ENCODE data around the gene SMU1.

The SMU1 gene

DNA sequence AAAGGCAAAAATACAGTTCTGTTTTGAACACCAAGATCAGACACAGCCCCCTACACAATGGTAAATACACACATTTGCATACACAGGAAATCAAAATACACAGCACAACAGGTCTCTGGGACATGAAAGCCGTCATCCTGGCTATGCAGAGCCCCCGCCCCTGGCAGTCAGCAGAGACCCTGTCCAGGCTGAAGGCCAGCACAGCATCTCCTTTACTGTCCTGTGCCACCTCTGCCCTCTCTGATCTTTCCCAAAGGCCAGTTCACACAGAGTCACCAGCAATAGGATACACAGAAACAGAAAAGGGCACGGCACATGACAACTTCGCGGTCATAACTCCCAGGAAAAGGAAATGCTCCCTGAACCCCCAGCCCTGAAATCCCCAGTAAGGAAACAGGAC is 34.2 kb upstream of the SMU1 start:
- TF ChIP-seq, protein P1, sequence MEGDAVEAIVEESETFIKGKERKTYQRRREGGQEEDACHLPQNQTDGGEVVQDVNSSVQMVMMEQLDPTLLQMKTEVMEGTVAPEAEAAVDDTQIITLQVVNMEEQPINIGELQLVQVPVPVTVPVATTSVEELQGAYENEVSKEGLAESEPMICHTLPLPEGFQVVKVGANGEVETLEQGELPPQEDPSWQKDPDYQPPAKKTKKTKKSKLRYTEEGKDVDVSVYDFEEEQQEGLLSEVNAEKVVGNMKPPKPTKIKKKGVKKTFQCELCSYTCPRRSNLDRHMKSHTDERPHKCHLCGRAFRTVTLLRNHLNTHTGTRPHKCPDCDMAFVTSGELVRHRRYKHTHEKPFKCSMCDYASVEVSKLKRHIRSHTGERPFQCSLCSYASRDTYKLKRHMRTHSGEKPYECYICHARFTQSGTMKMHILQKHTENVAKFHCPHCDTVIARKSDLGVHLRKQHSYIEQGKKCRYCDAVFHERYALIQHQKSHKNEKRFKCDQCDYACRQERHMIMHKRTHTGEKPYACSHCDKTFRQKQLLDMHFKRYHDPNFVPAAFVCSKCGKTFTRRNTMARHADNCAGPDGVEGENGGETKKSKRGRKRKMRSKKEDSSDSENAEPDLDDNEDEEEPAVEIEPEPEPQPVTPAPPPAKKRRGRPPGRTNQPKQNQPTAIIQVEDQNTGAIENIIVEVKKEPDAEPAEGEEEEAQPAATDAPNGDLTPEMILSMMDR (IDR thresholded peaks at IDR 0.05) = no peak
- no peak for TF ChIP-seq ZFX (IDR thresholded peaks at IDR 0.05; ENCODE audit: borderline replicate concordance)
- H3K27ac ChIP-seq = no peak overlapping the region

DNA sequence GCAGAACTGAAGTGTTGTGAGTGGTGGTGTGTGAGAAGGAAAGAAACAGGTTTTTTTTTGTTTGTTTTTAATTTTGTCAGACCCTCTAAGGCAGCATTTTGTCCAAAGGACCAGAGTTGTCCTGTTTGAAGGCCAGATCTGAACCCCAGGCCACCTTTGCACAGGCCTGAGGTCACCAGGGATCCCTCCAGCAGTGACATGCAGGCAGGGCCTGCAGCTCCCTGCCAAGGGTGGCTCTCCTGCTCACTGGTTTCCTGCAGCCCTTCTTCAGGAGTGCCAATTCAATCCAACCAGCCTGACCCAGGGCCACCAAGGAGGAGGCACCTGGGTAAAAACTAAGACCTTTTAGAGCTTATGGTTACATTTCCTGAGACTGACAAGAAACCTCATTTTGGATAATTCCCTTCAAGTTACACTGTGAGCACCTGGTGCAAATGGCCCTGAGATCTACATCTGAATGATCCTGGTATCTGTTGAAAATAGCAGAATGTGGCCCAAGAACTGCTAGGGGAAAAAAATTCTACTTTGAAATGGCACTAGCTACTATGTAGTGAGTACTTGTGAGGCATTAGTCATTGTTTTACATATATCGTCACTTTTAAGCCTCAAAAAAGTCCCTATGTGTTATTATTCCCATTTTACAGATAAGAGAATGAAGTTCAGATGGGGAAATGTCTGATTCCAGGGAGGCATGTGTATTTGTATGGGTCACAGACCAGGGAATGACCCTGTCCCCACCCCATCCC is 33.5 kb upstream of the SMU1 start:
- TF ChIP-seq, protein P1 (IDR thresholded peaks at IDR 0.05) = no peak
- no peak for TF ChIP-seq ZFX (IDR thresholded peaks at IDR 0.05; ENCODE audit: borderline replicate concordance)
- H3K27ac ChIP-seq = no peak overlapping the region

DNA sequence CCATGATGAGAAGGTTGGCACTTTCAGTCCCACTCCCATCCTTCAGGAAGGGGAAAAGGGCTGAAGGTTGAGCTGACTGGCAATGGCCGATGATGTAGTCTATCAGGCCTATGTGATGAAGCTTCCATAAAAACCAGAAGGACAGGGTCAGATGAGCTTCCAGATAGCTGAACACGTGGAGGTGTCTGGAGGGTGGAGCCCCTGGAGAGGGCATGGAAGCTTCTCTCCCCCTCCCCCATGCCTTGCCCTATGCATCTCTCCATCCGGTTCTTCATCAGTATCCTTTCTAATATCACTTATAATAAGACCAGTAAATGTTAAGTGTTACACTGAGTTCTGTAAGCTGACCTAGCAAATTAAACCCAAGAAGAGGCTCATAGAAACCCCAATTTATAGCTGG is 32.6 kb upstream of the SMU1 start:
- no peak overlapping the region for H3K27ac ChIP-seq

DNA sequence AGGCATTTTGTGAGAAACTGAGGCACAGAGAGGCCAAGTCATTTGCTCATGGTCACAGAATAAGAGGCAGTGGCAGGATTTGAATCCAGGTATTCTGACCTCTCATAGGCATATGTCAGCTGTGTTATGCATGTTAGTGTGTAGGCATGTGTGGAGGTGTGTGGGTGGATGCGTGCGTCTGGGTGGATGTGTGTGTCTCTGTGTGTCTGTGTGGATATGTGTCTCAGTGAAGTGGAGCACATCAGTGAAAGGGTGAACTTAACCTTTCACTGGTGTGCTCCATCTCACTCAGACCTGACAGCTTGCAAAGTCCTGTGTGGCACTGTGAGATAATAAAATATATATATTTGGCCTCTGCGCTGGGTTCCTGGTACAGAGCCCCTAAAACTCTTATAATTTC is 32.0 kb upstream of the SMU1 start:
- TF ChIP-seq ZFX (IDR thresholded peaks at IDR 0.05; ENCODE audit: borderline replicate concordance) = no peak
- TF ChIP-seq, protein P1 (IDR thresholded peaks at IDR 0.05) = no peak
- no peak overlapping the region for H3K27ac ChIP-seq

More for the DNA sequence above, 32.6 kb upstream of the SMU1 start:
- TF ChIP-seq ZFX (IDR thresholded peaks at IDR 0.05; ENCODE audit: borderline replicate concordance) = no peak

DNA sequence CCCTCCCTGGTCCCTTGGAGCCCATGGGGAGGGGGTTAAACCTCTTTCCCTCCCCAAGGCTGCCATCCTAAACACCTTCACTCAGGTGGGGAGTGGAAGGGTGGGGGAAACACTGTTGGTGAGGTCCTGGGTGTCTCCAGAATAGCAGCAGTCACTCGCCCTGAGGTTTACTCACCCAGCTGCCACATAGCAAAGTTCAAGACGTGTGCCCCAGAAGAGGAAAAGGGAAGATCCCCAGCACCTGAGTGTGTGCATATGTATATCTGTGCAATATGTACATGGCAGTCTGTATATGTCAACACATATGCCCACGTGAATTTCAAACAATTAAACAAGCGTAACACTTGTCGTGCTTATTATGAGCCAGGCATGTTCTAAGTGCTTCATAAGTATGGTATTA is 31.3 kb upstream of the SMU1 start:
- H3K27ac ChIP-seq = no peak overlapping the region
- TF ChIP-seq, protein P1 (IDR thresholded peaks at IDR 0.05) = no peak
- no peak for TF ChIP-seq ZFX (IDR thresholded peaks at IDR 0.05; ENCODE audit: borderline replicate concordance)

DNA sequence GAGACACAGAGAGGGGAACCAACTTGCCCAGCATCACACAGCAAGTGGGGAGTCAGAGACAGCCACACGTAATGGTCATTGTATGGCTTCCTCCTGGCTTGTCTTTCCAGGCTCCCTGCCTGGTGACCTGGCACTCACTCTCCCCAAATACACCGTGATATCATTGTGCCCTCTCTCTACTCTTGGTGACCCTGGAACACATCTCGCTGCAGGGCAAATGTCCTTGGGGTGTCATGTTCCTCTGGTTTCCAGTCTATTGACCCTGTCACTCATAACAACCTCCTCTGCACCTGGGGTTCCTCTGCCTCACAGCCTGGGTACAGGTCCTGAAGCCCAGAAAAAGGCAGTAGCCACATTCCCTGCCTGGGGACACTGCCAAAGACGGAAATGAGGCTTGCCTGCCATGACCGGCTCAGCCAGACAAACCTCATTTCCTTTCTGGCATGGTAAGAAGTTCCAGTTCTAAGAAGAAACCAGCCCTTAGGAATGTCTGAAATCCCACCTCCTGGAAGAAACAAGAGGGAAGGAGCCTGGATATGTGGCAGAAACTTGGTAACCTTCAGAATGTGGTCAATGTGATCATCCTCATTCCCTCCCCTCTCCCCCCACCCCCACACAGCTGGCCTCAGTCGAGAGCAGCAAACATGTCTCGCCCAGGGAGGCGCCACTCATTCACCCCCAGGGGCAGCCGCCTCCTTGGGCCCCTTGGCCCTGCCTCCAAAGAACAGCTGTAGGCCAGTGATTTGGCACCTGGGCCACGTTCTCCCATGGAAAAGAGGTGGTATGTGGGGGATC is 30.6 kb upstream of the SMU1 start:
- H3K27ac ChIP-seq = no peak overlapping the region
- TF ChIP-seq, protein P1 (IDR thresholded peaks at IDR 0.05) = no peak
- no peak for TF ChIP-seq ZFX (IDR thresholded peaks at IDR 0.05; ENCODE audit: borderline replicate concordance)

DNA sequence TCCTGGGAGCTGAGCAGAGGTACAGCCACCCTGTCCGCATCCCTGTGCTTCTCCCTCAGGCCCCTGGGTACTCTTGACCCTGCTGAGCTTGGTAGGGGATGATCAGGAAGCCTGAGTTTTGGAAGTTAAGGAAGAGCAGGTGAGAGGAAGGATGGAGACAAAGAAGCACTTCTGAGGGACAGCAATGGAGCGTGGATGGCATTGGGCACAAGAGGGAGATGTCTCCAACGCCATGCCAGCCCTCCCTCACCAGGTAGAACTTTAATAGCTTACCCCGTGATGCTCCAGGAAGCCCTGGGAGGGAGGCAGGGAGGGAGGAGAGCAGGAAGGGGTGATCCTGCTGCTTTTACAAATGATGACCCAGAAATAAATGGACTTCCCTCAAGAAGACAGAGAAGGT is 29.9 kb upstream of the SMU1 start:
- no peak overlapping the region for H3K27ac ChIP-seq
- no peak for TF ChIP-seq ZFX (IDR thresholded peaks at IDR 0.05; ENCODE audit: borderline replicate concordance)
- TF ChIP-seq, protein P1 (IDR thresholded peaks at IDR 0.05) = no peak

Measured in 22Rv1 (cell line).